ENCODE data around the gene LRP1B.

The LRP1B gene

GRCh38 chr2:142042536-142043199 lies 88.1 kb downstream of the LRP1B start:
- no peak for DNase-seq (ENCODE audit: low read depth in 2 of 2, low spot score in 1 of 2)

GRCh38 chr2:142041996-142042395 lies 88.8 kb downstream of the LRP1B start:
- no peak for DNase-seq (ENCODE audit: low read depth in 2 of 2, low spot score in 1 of 2)

- no peak for DNase-seq (ENCODE audit: low read depth in 2 of 2, low spot score in 1 of 2)
Measured at GRCh38 chr2:142041105-142041504, 89.7 kb downstream of the LRP1B start.

- no peak for DNase-seq (ENCODE audit: low read depth in 2 of 2, low spot score in 1 of 2)
Measured at GRCh38 chr2:142040556-142040955, 90.3 kb downstream of the LRP1B start.

- DNase-seq (ENCODE audit: low read depth in 2 of 2, low spot score in 1 of 2), result no peak
Measured at GRCh38 chr2:142038826-142039225, 92.0 kb downstream of the LRP1B start.

GRCh38 chr2:142037744-142038143 lies 93.1 kb downstream of the LRP1B start:
- no peak for DNase-seq (ENCODE audit: low read depth in 2 of 2, low spot score in 1 of 2)

- DNase-seq (ENCODE audit: low read depth in 2 of 2, low spot score in 1 of 2), result no peak
Measured at GRCh38 chr2:142037066-142037465, 93.8 kb downstream of the LRP1B start.

- no peak for DNase-seq (ENCODE audit: low read depth in 2 of 2, low spot score in 1 of 2)
Measured at GRCh38 chr2:142033393-142033792, 97.4 kb downstream of the LRP1B start.

GRCh38 chr2:142031656-142032055 lies 99.2 kb downstream of the LRP1B start:
- DNase-seq (ENCODE audit: low read depth in 2 of 2, low spot score in 1 of 2), result no peak

- no peak for DNase-seq (ENCODE audit: low read depth in 2 of 2, low spot score in 1 of 2)
Measured at GRCh38 chr2:142030735-142031134, 100.1 kb downstream of the LRP1B start.

GRCh38 chr2:142029974-142030373 lies 100.8 kb downstream of the LRP1B start:
- DNase-seq (ENCODE audit: low read depth in 2 of 2, low spot score in 1 of 2), result no peak

GRCh38 chr2:142025394-142025793 lies 105.4 kb downstream of the LRP1B start:
- DNase-seq (ENCODE audit: low read depth in 2 of 2, low spot score in 1 of 2), result no peak

GRCh38 chr2:142020368-142020767 lies 110.4 kb downstream of the LRP1B start:
- DNase-seq (ENCODE audit: low read depth in 2 of 2, low spot score in 1 of 2), result no peak

GRCh38 chr2:142014536-142014935 lies 116.3 kb downstream of the LRP1B start:
- DNase-seq (ENCODE audit: low read depth in 2 of 2, low spot score in 1 of 2), result no peak

GRCh38 chr2:142012797-142013196 lies 118.0 kb downstream of the LRP1B start:
- DNase-seq (ENCODE audit: low read depth in 2 of 2, low spot score in 1 of 2), result no peak

- DNase-seq (ENCODE audit: low read depth in 2 of 2, low spot score in 1 of 2), result no peak
Measured at GRCh38 chr2:142010477-142011270, 120.1 kb downstream of the LRP1B start.

GRCh38 chr2:142008135-142008744 lies 122.6 kb downstream of the LRP1B start:
- no peak for DNase-seq (ENCODE audit: low read depth in 2 of 2, low spot score in 1 of 2)

- no peak for DNase-seq (ENCODE audit: low read depth in 2 of 2, low spot score in 1 of 2)
Measured at GRCh38 chr2:141994066-141994465, 136.8 kb downstream of the LRP1B start.

GRCh38 chr2:141992695-141993094 lies 138.1 kb downstream of the LRP1B start:
- no peak for DNase-seq (ENCODE audit: low read depth in 2 of 2, low spot score in 1 of 2)

GRCh38 chr2:141968433-141968832 lies 162.4 kb downstream of the LRP1B start:
- DNase-seq (ENCODE audit: low read depth in 2 of 2, low spot score in 1 of 2), result no peak

- no peak for DNase-seq (ENCODE audit: low read depth in 2 of 2, low spot score in 1 of 2)
Measured at GRCh38 chr2:141967980-141968379, 162.8 kb downstream of the LRP1B start.

- no peak for DNase-seq (ENCODE audit: low read depth in 2 of 2, low spot score in 1 of 2)
Measured at GRCh38 chr2:141967503-141967902, 163.3 kb downstream of the LRP1B start.

Data from stimulated activated CD8-positive, alpha-beta memory T cell treated with anti-CD3 and anti-CD28 coated beads, Interleukin-4, amount 100 ng/mL, for 1 hour (primary cell).